ENCODE results near the gene NPDC1.

NPDC1 gene

DNA sequence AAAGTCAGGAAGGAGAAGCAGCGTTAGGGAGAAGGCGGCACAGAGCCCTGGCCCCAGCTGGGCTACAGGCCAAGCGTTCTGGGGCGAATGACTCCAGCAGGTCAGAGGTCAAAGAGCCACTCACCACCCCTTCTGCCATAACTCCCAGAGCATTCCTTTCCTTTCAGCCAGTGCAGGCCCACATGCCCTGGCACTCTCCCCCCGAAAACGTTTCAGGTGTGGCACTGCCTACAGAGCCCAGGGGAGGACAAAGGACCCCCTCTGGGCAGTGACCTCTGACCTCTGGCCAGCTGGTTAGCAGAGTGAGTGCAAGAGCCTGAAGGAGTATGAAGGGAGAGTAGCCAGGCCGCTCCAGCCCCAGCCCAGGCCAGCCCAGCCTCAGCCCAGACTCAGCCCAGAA, 22.8 kb downstream of the NPDC1 start:
- no peak for DNase-seq

DNA sequence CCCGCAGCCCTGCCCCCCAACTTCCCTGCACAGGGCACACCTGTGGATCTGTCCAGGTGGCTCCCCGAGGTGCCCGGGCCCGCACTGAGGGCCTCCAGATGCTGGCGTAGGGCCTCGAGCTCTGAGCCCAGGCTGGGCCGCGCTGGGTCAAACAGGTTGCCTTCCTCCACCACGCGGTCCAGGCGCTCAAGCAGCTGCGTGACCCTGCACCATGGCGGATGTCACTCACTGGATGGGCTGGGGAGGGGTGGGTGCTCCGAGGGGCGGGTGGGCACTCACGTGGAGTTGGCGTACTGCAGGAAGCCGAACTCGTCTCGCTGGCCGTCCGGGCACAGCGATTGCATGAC, 23.3 kb downstream of the NPDC1 start:
- no peak for DNase-seq

DNA sequence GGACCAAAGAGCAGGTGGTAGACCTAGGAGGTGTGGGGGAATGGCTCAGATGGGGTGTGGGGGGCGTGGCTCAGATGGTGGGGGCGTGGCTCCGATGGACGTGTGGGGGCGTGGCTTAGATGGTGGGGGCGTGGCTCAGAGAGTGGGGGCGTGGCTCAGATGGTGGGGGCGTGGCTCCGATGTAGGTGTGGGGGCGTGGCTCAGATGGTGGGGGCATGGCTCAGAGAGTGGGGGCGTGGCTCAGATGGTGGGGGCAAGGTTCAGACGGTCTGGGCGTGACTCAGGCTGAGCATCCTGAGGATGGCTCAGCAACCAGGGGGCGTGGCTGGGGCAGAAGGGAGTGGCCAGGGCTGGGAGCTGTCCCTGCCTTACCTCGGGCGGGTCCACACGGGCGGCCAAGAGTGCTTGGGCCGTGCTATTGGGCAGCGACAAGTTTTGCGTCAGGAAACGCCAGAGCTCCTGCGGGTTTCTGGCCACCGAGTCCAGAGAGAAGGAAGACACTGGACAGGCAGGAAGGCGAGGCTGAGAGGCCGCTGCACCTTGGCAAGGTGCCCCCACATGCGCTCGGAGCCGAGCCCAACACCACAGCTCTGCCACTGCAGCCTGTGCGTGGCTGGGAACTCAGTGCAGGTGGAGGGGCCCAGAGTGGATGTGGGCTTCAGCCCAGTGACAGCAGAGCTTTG, 23.9 kb downstream of the NPDC1 start:
- DNase-seq = peak; percentile 87

DNA sequence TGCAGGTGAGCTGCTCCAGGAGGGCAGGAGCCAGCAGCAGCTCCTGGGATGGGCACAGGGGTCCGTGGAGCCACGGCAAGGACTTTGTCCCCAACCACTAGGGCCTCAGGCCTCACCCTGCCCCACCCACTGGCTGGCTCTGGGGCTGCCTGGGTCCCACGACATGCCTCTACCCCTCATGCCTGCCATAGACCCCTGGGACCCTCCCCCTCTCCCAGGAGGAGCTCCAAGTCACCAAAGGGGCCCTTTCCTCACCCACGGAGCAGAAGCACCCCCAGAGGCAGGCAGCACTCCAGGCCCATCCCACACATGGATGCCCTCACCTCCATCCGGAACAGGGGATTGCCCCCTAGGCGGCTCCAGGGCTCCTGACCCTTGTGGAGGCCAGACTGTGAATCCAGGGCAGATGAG, 24.4 kb downstream of the NPDC1 start:
- no peak for DNase-seq

- no peak for DNase-seq
These were observed 25.0 kb downstream of the NPDC1 start for GRCh38 chr9:137020771-137021567.

DNA sequence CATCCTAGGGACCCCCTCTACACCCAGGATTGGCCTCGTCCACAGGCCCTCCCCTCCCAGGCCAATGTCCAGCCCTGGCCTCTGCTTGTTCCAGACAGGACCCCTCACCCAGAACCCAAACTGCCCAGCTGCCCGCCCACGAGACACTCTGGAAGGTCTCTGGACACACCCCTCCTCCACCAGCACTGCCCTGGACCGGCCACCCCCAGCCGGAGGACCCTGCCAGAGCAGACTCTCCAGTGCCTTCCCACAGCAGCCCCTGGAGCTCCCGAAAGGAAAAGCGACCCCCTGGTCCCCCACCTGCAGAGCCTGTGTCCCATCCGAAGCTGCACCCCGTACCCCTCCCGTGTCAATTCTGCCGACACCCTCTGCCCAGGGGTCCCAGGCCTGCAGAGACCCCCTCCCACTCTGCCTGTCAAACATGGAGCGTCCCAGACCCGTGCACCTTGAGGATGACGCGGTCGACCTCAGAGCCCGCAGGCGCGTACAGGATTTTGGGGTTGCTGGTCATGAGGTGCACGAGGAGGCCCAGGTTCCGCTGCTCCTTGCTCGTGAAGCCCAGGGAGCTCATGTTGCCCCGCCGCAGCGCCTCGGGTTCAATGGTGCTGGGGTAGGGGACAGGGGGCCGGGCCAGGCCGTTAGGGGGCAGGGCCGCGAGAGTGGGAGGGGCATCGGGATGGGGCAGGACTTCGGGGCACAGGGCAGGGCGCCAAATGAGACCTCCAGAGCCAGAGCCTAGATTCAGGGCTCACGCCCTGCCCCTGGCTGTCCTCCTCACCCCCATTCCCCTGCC, 25.9 kb downstream of the NPDC1 start:
- DNase-seq = no peak

- DNase-seq = no peak
These were observed 27.0 kb downstream of the NPDC1 start for GRCh38 chr9:137018761-137019559.

DNA sequence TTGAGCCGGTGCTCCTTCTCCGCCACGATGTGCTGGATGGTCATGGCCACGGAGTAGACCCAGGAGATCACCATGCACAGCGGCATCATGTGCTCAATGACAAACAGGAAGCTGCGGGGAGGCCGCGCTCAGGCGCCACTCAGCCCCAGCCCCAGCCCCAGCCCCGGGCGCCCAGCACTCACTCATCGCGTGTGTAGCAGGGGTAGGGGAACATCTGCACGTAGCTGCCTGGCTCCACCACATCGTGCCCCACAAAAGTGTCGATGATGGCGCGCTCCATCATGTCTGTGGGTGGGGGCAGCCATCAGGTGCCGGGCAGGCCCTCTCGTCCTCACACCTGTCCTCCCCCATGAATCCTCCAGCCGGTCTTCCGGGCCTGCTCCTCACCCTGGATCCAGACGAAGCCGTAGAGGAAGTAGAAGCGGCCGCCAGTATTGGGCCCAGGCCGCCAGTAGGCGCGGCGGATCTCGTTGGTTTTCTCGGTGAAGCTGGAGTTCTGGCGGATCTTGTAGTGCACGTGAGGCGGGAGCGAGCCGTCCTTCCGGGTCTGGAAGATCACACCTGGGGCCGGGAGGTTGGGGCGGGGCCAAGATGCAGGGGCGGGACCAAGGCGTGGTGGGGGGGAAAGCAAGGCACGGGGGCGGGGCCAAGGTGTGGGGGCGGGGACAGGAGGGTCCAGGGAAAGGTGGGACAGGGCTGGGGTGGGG, 28.0 kb downstream of the NPDC1 start:
- no peak for DNase-seq

DNA sequence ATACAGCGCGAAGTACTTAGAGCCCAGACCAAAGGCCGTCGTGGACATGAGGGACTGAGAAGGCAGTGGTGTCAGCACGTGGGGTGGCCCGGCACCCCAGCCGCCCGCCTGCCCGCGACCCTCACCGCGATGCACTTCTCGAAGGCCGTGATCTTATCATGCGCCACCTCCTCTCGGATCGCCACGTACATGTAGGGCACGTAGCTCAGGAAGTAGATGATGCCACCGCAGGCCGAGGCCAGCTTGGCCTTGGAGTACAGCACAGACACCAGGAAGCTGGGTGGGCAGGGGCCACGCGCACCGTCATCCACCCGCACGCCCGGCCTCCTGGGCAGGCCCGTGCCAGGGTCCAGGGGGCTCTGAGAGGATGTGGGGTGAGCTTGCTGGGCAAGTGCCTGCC, 28.9 kb downstream of the NPDC1 start:
- no peak for DNase-seq

DNA sequence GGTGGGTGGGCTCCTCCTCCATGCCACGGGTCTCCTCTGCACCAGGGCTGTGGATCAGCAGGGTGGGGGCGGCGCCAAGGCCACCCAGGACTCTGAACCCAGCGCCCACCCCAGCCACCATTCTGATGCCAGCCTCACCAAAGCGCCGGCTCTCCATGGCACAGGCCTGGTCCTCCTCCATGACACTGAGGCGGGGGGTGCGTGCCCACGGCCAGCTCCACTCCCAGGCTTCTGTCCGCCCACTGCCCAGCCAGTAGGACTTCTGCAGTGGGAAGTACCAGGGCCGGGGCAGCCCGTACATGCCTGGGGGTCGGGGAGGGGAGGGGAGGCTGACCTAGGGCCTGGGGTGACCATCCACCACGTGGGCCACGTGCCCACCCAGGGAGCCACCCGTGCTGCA, 29.5 kb downstream of the NPDC1 start:
- DNase-seq = no peak

DNA sequence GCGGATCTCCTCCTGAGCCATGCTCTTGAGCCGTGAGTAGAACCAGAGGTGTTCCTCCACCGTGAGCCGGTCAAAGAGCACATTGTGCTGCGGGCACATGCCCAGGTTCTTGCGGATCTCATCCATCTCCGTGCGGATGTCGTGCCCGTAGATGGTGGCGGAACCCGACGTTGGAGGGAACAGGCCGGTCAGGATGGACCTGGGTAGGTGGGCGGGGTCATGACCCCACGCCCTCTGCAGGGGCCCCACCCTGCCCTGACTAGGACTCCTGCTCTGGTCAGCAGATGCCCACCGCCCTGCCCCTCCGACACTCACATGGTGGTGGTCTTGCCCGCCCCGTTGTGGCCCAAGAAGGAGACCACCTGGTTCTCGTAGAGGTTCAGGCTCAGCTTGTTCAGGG, 30.0 kb downstream of the NPDC1 start:
- no peak for DNase-seq

GRCh38 chr9:137015540-137015930, 30.4 kb downstream of the NPDC1 start:
- no peak for DNase-seq

- DNase-seq = no peak
These were observed 31.0 kb downstream of the NPDC1 start for GRCh38 chr9:137014776-137015539.

DNA sequence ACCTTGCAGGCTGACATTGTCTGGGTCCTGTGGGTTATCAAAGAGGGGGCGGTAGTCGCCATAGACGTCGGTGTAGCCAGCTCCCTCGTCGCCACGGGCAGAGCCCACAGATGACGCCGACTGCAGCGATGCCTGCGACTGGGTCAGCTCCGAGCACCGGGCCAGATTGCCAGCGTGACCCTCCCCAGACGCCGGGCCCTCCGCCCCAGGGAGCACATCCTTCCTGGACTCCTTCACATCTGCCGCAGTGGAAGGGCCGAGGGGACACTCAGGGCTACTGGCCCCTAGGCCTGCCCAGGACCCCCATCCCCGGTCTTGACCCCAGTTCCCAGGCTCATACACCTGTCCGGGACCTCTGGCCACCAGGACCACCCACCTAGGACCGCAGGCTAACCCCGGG, 31.8 kb downstream of the NPDC1 start:
- DNase-seq = no peak

- DNase-seq = no peak
These were observed 32.4 kb downstream of the NPDC1 start for GRCh38 chr9:137013571-137013940.

DNA sequence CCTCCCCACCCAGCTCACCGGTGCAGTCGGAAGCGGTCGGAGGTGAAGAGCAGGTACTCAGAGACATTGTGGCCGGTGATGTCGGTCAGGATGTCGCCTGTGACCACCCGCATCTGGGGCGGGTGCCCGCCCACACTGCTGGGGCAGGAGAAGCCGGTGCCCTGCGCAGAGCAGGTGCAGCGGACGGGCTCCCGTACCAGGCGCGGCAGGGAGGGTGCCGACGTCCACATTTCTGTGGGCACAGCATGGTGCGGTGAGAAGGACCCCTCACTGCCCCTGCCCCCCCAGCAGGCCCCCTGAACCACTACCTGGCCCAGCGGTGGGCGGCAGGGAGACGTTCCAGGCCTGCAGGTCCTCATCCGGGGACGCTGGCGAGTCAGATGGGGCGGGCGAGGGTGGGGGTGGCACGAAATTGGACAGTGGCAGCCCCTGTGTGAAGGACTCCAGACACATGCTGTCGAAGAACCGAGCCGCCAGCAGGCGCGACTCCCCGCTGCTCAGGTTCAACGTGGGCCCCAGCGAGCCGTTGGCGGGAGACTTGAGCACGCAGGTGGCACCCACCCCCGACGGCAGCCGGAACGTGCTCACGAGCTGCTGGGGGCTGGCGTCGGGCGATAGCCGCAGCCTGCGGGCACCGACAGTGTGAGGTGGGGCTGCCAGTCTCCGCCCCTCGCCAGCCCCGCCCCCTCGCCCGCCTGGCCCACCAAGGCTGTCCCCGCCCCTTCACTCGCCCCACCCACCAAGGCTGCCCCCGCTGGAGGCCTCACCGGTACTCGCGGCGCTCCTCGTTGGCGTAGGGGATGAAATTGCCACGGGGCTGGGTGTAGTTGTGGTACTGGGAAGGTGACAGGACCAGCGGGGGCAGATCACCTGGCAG, 33.0 kb downstream of the NPDC1 start:
- DNase-seq = no peak

- no peak for DNase-seq
These were observed 33.9 kb downstream of the NPDC1 start for GRCh38 chr9:137011907-137012675.

- DNase-seq = no peak
These were observed 34.8 kb downstream of the NPDC1 start for GRCh38 chr9:137011156-137011555.

DNA sequence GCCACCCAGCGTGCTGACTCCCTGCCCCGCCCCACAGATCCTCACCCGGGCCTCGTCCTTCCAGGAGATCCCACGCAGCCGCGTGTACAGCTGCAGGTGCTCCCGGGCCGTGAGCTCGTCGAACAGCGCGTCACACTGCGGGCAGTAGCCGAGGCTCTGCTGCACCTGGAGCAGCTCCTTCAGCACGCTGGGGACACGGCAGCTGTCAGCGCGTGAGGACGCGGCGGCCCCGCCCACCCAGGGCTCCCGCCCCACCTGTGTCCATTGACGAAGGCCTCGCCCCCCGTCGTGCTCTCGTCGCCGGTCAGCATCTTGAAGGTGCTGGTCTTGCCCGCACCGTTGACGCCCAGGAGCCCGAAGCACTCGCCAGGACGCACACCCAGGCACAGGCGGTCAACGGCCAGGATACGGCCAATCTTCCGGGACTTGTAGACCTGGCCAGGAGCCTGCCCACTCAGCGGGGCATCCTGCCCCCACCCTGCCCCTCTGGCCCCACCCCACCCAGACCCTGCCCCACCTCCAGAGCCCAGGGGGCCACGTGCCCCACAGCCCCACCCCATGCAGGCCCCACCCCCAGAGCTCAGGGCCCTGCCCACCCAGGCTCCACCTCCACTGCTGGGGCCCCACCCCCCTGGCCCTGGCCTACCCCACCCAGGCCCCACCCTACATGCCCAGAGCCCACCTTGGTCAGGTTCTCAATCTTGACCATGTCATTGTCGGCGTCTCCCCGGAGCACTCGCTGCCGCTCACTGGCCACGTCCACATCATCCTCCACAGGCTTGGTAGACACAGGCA, 35.8 kb downstream of the NPDC1 start:
- DNase-seq = no peak
